ENCODE measurements around the gene HIBADH.
A peak's percentile ranks its signal among the peaks of the same experiment; 100 is the strongest.
"Not testable (repeated sequence)": the region's sequence is repeated elsewhere in the genome, so short reads cannot be mapped to it uniquely, and the experiment has no call there.

HIBADH gene

GRCh38 chr7:27678617-27679260 is 16.1 kb upstream of the HIBADH start:
- no peak for DNase-seq (ENCODE audit: low spot score)

GRCh38 chr7:27677912-27678612 is 15.4 kb upstream of the HIBADH start:
- no peak for DNase-seq (ENCODE audit: low spot score)

- DNase-seq (ENCODE audit: low spot score) = not testable (repeated sequence)
Observed at GRCh38 chr7:27674126-27674525, 11.4 kb upstream of the HIBADH start.

- no peak for DNase-seq (ENCODE audit: low spot score)
Observed at GRCh38 chr7:27671675-27672074, 9.0 kb upstream of the HIBADH start.

GRCh38 chr7:27670676-27671075 is 8.0 kb upstream of the HIBADH start:
- no peak for DNase-seq (ENCODE audit: low spot score)

GRCh38 chr7:27670177-27670576 is 7.5 kb upstream of the HIBADH start:
- DNase-seq (ENCODE audit: low spot score) = no peak

- DNase-seq (ENCODE audit: low spot score) = no peak
Observed at GRCh38 chr7:27665531-27665930, 2.8 kb upstream of the HIBADH start.

- no peak for DNase-seq (ENCODE audit: low spot score)
Observed at GRCh38 chr7:27663989-27664331, 1.3 kb upstream of the HIBADH start.

- DNase-seq (ENCODE audit: low spot score) = peak; percentile 18
Observed at GRCh38 chr7:27661811-27662489, 733 bp downstream of the HIBADH start.

- no peak for DNase-seq (ENCODE audit: low spot score)
Observed at GRCh38 chr7:27656724-27657123, 6.0 kb downstream of the HIBADH start.

GRCh38 chr7:27655184-27655583 is 7.5 kb downstream of the HIBADH start:
- DNase-seq (ENCODE audit: low spot score) = no peak

- DNase-seq (ENCODE audit: low spot score) = no peak
Observed at GRCh38 chr7:27652518-27652917, 10.2 kb downstream of the HIBADH start.

- DNase-seq (ENCODE audit: low spot score) = no peak
Observed at GRCh38 chr7:27651702-27652101, 11.0 kb downstream of the HIBADH start.

GRCh38 chr7:27650283-27650682 is 12.4 kb downstream of the HIBADH start:
- no peak for DNase-seq (ENCODE audit: low spot score)

- no peak for DNase-seq (ENCODE audit: low spot score)
Observed at GRCh38 chr7:27647489-27647888, 15.2 kb downstream of the HIBADH start.

- no peak for DNase-seq (ENCODE audit: low spot score)
Observed at GRCh38 chr7:27647046-27647445, 15.6 kb downstream of the HIBADH start.

GRCh38 chr7:27642271-27642670 is 20.4 kb downstream of the HIBADH start:
- no peak for DNase-seq (ENCODE audit: low spot score)

- no peak for DNase-seq (ENCODE audit: low spot score)
Observed at GRCh38 chr7:27641581-27642230, 21.0 kb downstream of the HIBADH start.

- no peak for DNase-seq (ENCODE audit: low spot score)
Observed at GRCh38 chr7:27640884-27641574, 21.7 kb downstream of the HIBADH start.

GRCh38 chr7:27639851-27640250 is 22.8 kb downstream of the HIBADH start:
- DNase-seq (ENCODE audit: low spot score) = no peak

GRCh38 chr7:27639048-27639447 is 23.6 kb downstream of the HIBADH start:
- DNase-seq (ENCODE audit: low spot score) = not testable (repeated sequence)

GRCh38 chr7:27636326-27637006 is 26.2 kb downstream of the HIBADH start:
- DNase-seq (ENCODE audit: low spot score) = no peak

Data from germinal center (tissue), 1 donor.